Subcutaneous adipose tissue (tissue), 4 donors: ENCODE results near the gene TGM6. TPM values are rescaled to one million over a fixed set of nuclear protein-coding genes. Genes with fewer than 3 reads are reported as not detected.

Experiments
- total RNA-seq, 4 donors: library from RNA; depleted of rRNA; stranded (reverse); fragments of >200 nt; gene quantifications; one replicate each; pipeline ENCODE4 v1.1.0, GENCODE V29; 2016
- TF ChIP-seq, protein P1 (sequence below): fragments of 450-650 bp; IDR thresholded peaks from one replicate; pipeline ENCODE4 v1.5.1; 2016; ENCODE audit warnings: low read depth, mild to moderate bottlenecking, control low read depth, antibody characterized with exemption, moderate library complexity

TGM6 gene
- total RNA-seq, 4 donors from 2014 or later: not detected

DNA sequence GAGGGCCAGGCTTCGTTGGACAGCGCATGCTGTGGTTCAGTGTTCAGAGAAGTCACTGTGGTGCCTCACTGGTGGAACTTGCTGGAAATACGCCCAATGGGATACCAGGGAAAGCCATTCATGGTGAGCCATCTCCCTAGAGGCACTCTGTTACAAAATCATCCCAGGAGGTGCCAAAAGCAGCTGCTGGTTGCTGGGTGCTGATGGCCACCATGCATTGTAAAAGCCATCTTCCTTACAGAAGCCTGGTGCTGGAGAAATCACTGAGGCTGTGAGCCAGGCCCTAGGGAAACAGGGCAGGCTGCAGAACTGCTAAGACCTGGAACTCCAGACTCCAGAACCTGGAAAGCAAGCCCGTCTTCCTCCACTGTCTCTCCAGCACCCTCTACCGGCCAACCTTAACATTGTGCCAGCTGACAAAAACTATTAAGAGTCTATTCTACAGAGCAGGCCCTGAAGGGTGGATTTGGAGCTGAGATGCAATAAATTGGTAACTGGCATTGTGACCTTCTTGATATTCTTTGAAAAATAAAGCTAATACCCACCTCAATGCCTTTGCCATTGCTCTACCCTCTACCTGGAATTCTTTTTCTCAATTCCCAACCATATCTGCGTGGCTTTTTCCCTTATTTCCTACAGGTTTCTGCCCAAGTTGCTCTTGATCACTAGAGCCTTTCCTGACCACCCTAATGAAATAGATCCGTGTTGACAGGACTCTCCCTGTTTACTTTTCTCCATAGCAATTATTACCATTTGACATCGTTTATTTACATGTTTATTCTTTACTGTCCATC, 71.4 kb downstream of the TGM6 start:
- TF ChIP-seq, protein P1, sequence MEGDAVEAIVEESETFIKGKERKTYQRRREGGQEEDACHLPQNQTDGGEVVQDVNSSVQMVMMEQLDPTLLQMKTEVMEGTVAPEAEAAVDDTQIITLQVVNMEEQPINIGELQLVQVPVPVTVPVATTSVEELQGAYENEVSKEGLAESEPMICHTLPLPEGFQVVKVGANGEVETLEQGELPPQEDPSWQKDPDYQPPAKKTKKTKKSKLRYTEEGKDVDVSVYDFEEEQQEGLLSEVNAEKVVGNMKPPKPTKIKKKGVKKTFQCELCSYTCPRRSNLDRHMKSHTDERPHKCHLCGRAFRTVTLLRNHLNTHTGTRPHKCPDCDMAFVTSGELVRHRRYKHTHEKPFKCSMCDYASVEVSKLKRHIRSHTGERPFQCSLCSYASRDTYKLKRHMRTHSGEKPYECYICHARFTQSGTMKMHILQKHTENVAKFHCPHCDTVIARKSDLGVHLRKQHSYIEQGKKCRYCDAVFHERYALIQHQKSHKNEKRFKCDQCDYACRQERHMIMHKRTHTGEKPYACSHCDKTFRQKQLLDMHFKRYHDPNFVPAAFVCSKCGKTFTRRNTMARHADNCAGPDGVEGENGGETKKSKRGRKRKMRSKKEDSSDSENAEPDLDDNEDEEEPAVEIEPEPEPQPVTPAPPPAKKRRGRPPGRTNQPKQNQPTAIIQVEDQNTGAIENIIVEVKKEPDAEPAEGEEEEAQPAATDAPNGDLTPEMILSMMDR: no peak

GRCh38 chr20:2453792-2454191, 73.1 kb downstream of the TGM6 start:
- TF ChIP-seq, protein P1: no peak

GRCh38 chr20:2455771-2456497, 75.2 kb downstream of the TGM6 start:
- TF ChIP-seq, protein P1: no peak

GRCh38 chr20:2458919-2459499, 78.3 kb downstream of the TGM6 start:
- TF ChIP-seq, protein P1: no peak

GRCh38 chr20:2459981-2460751, 79.5 kb downstream of the TGM6 start:
- TF ChIP-seq, protein P1: no peak

DNA sequence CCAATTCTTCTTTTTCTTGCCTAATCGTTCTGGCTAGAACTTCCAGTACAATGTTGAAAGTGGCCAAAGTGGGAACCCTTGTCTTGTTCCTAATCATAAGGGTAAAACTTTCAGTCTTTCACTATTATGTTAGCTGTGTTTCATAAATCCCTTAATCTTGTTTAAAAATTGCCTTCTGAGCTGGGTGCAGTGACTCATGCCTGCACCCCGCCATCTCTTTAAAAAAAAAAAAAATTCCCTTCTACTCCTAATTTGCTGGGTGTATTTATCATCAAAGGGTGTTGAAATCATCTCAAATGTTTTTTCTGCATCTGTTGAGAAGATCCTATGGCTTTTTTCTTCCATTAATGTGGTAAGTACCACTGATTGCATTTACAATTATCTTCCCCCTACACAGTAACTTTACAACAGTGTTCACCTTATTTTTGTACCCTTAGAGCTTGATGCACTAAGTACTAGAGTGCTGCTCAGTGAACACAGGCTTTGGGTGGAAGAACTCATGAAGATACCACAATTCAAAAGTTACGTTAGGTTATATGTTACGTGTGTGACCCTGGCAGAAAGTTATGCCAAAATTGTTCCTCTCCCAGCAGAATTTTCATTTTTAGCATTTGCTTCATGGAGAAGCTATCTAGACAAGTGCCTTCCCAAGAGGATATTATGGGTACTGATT, 80.2 kb downstream of the TGM6 start:
- TF ChIP-seq, protein P1: no peak
